GM21786 (cell line): Measurements from ENCODE around the gene DEFB114.
A peak's percentile ranks its signal among the peaks of the same experiment; 100 is the strongest.
"Not testable (repeated sequence)": the region's sequence is repeated elsewhere in the genome, so short reads cannot be mapped to it uniquely, and the experiment has no call there.

Experiments
- ATAC-seq: cut with Tn5 transposase; IDR thresholded peaks from one replicate; pipeline ENCODE4 v1.9.1; 2021; ENCODE audit not compliant: unreplicated experiment

The DEFB114 gene, protein sequence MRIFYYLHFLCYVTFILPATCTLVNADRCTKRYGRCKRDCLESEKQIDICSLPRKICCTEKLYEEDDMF

DNA sequence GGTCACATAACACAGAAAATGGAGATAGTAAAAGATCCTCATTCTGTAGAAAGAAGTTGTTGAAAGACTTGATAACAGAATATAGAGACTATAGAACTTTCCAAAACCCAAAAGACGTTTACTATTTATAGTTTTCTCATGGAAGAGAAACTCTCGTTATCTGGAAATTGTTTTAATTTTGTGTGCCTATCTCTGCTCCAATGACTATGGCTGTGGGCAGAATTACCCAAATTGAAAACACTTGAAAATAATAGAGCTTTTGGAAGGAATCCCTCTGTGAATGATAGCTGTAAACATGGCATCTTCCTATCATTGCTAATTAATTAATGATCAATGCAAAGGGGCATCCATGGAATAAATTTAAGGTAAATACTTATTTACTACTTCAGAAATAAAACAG, at the start of gene DEFB114:
DEFB114 (minus strand) TSS at position 101 of the 400 bp plus-strand sequence; CDS start at position 42, 59 bp downstream.
- no peak for ATAC-seq

DNA sequence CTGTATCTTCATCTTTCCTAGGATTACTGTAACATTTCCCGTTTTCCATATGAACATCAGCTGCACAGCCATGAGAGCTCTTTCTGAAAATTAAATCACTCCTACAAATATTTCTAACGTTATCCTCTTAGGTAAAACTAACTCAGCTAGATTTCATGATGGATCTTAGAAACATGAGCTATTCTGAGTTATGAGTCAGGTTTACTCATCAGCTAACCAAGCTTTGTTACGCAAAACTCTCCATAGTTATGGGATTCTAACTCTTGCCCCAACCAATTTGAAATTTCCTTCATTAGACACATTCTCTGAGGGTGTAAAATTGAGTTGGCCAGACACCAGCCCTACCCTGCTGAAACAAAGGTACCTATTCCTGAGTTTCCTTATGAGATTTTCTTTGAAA, 43.9 kb upstream of the DEFB114 start:
- ATAC-seq = no peak

DNA sequence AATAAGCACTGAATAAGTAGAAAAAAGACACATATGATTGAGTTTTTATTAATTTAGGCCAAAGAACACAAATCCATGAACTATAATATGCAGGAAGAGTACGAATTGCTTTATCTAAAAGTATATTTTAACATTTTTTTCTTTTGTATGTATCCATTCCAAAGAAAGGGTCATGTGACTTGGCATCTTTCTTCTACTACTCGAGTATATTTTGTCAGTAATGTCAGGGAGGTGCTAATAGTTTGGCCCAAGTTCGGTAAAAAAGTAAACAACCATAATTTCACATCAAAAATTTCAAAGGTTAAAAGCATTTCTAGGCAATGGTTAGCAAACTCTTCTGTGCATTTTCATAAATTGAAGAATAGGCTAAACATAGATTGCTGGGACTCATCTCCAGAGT, 39.2 kb upstream of the DEFB114 start:
- ATAC-seq = no peak

DNA sequence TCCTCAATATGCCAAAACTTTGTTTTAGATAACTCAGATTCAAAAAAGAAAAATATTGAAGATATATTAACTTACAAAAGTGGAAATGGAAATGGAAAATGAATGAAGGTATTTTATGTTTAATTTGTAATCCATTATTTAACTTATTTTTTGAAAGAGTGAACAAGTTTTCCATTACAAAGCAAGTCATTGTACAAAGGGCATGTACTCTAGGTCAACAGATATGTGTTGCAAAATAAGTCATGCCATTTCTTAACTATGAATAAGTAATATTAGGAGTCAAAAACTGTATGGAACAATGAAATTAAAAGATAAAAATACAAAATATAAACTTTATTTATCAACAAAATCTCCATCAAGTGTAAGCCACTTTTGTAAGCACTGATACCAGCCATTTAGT, 31.3 kb upstream of the DEFB114 start:
- ATAC-seq = no peak

DNA sequence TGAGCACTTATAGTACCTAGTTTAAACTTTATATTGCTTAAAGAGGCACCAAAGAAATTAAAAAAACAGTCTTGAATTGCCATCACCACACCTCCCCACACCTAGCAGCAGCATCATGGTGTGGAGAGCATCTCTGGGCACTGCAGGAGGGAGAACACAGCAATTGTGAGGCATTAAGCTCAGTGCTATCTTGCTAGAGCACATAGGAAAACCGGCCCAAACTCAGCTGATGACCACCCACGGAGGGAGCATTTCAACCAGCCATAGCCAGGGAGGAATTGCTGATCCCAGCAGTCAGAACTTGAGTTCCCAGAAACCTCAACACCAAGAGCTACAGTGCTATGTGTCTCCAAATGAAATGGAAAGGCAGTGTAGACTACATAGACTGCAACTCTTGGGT, 24.9 kb upstream of the DEFB114 start:
- no peak for ATAC-seq

DNA sequence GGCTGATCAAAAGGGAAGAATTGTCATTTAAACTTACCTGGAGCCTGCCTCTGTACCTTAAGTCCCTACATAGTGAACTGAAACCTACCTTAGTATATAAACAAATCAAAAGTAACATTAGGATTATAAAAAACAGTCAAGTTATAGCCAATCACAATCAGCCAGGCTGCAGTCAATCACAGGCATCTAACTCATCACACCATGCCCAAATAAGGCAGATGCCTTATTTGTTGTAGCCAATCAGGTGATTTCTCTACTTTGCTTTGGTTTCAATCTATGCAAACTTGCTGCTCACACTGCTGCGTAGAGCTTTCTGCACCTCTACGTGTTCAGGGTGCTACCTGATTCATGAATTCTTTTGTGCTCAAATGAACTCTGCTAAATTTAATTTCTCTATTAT, 23.8 kb upstream of the DEFB114 start:
- ATAC-seq = no peak

DNA sequence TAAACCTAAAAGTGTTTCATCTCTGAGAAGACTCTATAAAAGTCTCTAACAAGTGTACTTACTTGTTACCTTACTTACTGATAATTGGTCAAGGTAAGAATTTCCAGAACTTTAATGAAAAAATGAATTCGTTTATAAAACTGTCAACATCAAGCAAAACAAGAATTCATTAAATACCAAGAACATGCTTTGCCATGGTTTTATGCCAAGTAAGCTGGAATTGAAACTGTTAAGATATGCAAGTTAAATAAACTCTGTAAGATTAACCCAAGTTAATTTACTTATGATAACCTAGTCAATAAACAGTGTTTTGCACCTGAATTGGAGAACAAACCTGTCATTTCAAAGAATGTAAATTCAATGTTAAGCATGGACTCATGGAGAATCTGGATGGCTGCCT, 22.6 kb upstream of the DEFB114 start:
- ATAC-seq = no peak

DNA sequence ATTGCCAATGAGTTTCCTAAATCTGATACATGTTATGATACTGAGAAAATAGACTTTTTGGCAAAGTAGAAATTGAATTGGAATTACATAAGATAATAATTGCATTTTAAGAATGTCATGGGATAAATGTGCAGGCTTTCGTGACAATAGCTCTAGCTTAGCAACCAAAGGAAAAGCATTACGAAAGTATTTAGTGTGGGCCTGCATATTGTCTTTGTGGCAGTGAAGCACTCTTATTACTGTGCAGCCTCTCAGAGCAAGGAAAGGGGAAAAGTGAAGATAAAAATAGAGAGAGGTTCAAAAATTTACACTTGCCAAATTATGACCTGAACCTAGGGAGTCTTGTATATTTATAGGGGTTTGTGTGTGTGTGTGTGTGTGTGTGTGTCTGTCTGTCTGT, 18.1 kb upstream of the DEFB114 start:
- ATAC-seq = no peak

DNA sequence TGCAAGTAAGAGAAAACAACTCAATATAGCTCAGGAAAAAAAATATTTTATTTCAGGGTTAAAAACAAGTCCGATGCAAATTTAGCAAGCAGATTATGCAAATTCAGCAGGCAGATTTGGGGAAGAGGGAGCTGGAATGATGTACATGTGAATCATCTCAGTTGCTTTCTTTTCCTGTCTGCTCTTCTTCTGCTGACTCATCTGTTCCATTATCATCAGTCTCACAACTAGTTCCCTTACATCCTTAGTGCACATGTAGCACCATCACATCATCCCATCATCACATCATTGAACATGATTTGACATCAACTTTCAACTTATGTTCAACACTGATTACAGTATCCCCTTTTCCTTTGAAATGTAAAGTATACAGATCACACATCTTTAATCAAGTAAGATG, 16.9 kb upstream of the DEFB114 start:
- no peak for ATAC-seq

DNA sequence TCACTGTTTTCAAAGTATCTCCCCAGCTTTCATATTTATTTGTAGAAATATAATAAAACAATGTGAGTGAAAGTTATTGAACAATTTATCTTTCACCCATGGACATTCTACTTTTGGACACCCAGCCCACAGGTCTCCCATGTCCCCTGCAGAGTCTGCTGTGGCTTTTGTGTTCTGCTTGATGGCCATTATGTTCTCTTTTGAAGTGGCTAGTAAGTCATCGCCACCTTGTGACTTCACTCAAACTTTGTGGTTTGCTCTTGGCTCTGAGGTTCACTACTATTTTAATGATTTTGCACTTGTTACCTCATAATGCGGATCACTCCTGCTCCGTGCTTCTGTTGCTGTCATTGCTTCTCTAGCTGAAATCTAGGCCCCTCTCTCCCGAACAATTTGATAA, 15.6 kb upstream of the DEFB114 start:
- ATAC-seq = peak; percentile 44

DNA sequence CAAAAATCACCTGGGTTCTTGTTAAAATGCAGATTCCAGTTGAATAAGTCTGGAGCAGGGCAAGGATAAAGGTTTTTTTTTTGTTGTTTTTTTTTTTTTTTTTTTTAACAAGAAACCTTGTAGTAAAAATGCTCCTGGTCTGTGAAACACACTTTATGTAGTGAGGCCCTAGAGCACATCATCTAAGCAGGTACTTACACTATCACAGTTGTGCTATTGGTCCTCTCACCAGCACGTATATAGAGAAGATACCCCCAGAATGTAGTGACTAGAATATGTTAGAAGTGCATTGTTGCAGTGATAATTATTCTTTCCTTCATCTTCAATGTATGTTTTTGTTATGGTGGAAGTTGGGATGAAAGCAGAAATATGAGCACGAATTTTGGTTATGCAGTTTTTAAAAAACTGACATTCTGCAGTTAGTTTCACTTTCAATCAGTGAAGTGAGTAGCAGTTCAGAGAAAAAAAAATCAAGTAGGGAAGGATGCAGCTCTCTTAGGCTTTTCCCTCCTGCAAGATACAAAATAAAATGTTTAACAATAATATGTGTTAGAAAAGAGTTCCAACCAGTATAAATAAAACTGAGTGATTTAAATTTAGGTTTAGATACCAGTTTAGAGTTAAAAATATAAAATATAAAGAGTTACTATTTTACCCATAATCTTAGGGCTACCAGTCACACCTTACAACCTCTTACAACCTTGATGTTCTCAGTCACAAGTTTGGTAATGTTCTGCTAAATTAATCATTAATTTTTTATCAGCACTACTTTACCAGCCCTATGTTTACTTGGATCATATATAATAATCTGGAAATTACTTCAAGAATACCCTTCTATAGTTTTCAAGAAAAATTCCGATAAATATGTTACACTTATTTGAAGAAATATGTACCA, 14.6 kb upstream of the DEFB114 start:
- peak; percentile 53 for ATAC-seq

DNA sequence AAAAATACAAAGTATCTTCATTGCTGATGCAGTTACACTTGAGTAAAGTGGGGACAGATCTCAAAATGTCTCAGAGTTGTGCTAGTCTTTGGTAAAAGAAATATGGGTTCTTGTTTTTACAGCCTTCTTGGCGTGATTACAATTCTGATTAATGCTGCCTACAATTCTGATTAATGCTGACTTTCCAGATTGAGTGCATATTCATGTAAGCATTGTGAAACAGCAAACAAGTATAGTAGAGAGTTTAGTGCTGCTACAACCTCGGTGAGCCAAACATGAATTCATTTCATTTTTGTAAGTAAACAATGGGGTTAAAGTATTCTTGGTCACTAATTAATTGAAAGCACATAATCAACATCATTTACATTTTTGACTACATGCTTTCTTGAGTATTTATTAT, 5.6 kb upstream of the DEFB114 start, which contains the start of gene DEFB113:
DEFB113 (minus strand) TSS at position 21 of the 400 bp plus-strand sequence; CDS start at position 21, 0 bp downstream.
- no peak for ATAC-seq

DNA sequence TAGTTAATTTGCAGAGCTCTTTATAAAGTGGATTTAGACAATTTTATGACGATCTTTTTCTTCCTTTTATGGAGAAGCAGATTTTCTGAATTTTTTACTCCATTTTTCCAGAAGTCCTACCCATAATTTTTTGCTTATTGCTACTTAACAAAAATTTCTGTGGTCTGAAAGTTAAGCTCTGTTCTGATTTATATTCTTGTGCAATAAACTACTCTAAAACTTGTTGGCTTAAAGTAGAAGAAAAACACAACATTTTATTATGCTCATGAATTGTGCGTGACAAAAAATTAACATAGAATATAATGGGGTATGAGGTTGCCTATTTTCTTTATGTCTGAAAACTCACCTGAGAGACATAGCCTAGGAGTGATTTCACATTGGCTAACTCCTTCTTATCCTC, 2.9 kb upstream of the DEFB114 start:
- ATAC-seq = no peak

DNA sequence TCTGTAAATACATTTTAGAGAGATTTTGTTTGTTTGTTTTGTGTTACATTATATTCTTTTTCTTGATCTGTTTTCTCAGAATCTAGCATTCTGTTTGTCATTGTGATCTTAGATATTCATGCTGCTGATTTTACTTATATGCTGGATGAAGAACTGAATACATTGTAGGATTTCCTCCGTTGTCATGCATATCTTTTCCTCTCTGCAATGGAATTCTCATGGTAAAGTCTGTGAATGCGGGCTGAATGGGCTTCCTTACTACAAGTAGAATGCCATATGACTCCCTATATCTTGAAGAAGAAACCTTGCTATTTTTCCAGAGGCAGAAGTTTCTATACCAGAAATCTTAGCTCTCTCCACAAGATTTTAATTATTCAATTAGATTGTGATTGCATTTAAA, 2.4 kb upstream of the DEFB114 start:
- no peak for ATAC-seq

DNA sequence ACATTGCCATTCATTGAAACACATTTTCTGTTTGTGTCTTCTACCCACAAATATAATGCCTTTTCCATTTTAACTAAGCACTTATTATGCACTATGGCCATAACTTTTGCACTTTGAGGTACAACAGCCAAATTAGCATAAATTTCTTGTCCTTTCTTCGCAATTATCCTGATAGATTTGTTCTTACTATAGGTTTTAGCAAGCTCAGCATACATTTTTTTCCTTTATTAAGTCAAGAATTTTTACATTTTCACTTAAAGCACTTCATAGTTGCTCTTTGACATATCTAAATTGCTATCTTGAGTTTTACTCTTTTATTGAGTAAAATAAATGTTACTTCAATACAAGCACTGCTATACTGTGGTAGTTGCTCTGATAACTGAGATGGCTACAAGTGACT, 5.8 kb downstream of the DEFB114 start:
- ATAC-seq = no peak

DNA sequence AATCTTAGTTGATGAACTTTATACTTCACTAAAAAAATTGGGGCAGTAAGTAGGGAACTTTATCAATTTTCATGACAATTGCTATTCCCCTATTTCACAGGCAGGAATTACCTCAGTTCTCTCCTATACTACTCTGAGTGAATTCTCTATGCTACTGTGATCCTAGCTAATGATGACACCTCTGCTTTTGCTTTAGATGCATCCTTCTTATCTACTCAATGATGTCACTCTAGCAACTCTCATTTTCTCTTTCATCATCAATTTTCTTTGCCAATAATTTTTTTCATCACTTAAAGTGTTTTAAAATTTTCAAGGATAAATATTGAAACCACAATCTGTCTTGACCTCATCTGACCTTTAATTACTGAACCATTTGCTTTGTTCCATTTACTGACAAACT, 8.1 kb downstream of the DEFB114 start:
- no peak for ATAC-seq

DNA sequence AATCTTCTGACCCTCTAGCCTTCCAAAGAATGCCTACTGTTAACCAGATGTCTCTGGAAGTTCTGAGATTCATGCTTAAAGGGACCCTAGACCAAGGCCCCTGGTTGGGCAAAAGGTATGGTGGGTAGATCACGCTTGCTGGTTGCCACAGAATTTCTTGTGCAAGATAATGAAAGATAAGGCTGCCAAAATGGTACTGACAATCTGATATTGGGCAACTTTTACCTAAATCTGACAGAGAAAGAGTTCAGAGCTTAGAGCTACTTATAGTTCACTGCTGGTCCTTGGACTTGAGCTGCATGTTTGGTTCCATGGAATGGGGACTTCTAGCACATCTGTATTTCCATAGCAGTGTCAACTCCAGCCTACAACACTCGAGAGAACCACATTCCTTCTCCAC, 12.0 kb downstream of the DEFB114 start:
- ATAC-seq = no peak

DNA sequence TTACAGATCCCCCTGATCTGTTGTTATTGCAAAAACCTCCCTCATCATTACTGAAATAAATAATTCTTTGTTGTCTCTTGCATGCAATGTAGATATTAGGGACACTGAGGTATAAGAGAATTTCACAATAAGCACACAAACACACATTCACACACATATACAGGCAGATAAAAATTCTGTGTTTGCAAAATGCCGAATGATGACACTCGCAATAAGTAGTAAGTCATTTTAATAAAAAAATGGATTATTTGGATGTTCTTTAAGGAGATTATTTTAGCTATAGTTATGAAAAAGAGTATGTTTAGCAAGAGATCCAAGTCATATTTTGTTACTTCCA, 13.6 kb downstream of the DEFB114 start:
- ATAC-seq = no peak

DNA sequence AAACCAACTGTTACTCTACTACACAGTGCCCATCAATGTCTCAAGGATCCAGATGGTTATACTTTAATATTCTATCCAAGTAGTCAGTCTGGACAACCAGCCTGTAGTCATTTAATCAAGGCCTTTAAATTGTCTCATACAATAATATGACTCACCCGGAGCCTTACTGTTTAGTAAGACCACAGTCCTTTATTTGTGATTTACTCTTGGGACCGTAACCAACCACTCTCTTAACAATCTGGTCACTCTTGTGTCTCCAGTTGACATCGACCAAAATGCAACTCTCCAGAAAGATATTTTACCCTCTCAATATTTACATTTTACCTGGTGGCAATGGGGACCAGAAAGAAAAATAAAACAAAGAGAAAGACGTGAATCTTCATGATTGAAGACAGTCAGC, 14.9 kb downstream of the DEFB114 start:
- no peak for ATAC-seq

DNA sequence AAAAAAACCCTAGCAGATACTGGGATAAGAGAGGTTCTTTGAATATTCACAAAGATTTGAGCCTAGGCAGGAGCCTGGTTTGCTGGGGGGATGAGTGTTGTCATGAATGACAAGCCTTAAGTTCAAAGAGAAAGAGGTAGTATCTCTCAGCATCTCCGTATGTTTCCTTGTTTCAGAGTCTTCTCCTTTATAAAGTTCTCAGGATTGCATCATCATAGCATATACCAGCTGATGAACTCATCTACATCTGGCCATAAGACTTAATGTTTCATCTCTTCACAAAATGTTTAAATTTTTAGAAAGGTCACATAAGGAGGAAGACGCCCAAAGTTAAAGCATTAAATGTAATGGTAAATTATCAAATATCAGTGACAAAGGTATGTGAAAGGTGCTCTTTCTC, 17.1 kb downstream of the DEFB114 start:
- ATAC-seq = no peak

DNA sequence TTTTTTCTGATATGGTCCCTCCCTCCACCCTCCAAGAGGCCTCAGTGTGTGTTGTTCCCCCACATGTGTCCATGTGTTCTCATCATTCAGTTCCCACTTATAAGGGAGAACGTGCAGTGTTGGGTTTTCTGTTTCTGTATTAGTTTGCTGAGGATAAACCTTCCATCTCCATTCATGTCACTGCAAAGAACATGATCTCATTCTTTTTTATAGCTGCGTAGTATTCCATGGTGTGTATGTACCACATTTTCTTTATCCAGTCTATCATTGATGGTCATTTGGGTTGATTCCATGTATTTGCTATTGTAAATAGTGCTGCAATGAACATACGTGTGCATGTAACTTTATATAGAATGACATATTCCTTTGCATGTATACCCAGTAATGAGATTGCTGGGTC, 19.9 kb downstream of the DEFB114 start:
- ATAC-seq = not testable (repeated sequence)

DNA sequence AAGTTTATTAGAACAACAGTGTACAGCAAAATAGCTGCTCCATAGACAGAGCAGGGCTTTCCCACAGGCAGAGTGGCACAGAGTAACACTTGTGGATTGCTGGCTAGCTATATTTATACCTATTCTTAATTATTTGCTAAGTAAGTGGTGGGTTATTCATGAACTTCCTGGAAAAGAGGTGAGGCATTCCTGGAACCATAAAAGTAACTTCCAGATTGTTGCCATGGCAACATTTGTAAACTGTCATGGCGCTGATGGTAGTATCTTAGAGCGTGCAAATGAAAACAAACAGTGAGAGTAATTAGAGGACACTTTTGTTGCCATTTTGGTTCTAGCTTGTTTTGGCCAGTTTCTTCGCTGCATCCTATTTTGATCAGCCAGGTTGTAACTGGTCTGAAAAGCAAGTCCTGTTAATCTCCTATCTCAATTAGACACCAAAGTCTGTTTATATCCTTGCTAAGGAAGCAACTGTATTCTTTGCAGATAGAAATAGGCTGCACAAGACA, 23.9 kb downstream of the DEFB114 start:
- no peak for ATAC-seq

DNA sequence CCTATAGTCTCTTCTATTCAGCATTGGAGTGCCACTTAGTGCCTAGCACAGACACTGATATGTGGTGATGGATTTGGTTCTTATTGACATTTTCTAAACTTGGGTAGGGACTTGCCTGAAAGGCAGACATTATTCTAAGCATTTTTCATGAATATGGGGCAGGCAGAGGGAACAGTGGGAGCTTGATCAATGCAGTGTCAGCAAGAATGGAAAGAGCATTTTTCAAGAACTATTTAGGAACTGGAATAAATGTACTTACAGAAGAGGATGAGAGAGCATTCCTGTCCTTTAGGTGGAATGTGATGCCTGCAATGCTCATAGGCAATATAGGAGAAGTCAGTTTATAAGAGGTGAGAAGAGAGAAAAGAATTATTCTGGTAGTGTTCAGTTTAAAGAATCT, 26.2 kb downstream of the DEFB114 start:
- ATAC-seq = no peak
